Stimulated activated naive CD4-positive, alpha-beta T cell treated with Interleukin-2 at 50 U/mL for 16 hours (primary cell): ENCODE measurements around the gene GATD1.

ENCODE experiments used
- DNase-seq: peaks from one replicate; lab custom pipeline; 2025; lab: John Stamatoyannopoulos, UW

Gene GATD1

GRCh38 chr11:812390-812789 lies 35.1 kb upstream of the GATD1 start:
- no peak for DNase-seq

- no peak for DNase-seq
Observed at GRCh38 chr11:811446-812245, 34.4 kb upstream of the GATD1 start.

- no peak for DNase-seq
Observed at GRCh38 chr11:810040-810567, 32.8 kb upstream of the GATD1 start.

- DNase-seq: peak; percentile 98
Observed at GRCh38 chr11:809287-810039, 32.2 kb upstream of the GATD1 start, which contains the start of gene RPLP2. TSS of gene RPLP2 (plus strand) at chr11:809967. CDS start at chr11:810235, 268 bp downstream.

GRCh38 chr11:808427-809286 lies 31.4 kb upstream of the GATD1 start:
- peak; percentile 36 for DNase-seq

GRCh38 chr11:804599-804964 lies 27.3 kb upstream of the GATD1 start:
- DNase-seq: no peak

GRCh38 chr11:803770-804598 lies 26.7 kb upstream of the GATD1 start:
- no peak for DNase-seq

- no peak for DNase-seq
Observed at GRCh38 chr11:803467-803742, 26.1 kb upstream of the GATD1 start.

- DNase-seq: no peak
Observed at GRCh38 chr11:802693-803466, 25.6 kb upstream of the GATD1 start.

GRCh38 chr11:802018-802617 lies 24.8 kb upstream of the GATD1 start:
- no peak for DNase-seq

GRCh38 chr11:801097-801780 lies 24.0 kb upstream of the GATD1 start:
- no peak for DNase-seq

GRCh38 chr11:800473-800872 lies 23.2 kb upstream of the GATD1 start:
- no peak for DNase-seq

GRCh38 chr11:799641-800316 lies 22.5 kb upstream of the GATD1 start:
- no peak for DNase-seq

GRCh38 chr11:798093-798713 lies 20.9 kb upstream of the GATD1 start, which contains the start of gene SLC25A22:
TSS of gene SLC25A22 (minus strand) at chr11:798281. CDS start at chr11:795006, 3,275 bp downstream.
- peak; percentile 80 for DNase-seq

GRCh38 chr11:797296-798092 lies 20.2 kb upstream of the GATD1 start:
- peak; percentile 71 for DNase-seq

GRCh38 chr11:796565-797295 lies 19.4 kb upstream of the GATD1 start:
- DNase-seq: no peak
